HepG2 (cell line): Measurements from ENCODE around the gene LTB4R. TPM values are rescaled to one million over a fixed set of nuclear protein-coding genes. Genes with fewer than 3 reads are reported as not detected.

Experiments
- ARID2 ChIP-seq: sonication (generic); formaldehyde crosslinking; IDR thresholded peaks from 2 replicates; pipeline ENCODE4 v1.8.1; 2022; ENCODE audit warnings: mild to moderate bottlenecking, missing genetic modification reagents, borderline replicate concordance
- CREB3 ChIP-seq: sonication (generic); formaldehyde crosslinking; IDR thresholded peaks from 2 replicates; pipeline ENCODE4 v1.5.0; 2020; ENCODE audit warnings: missing genetic modification reagents
- JUN ChIP-seq: sonication (generic); formaldehyde crosslinking; IDR thresholded peaks from 2 replicates; pipeline ENCODE4 v1.4.0; 2020; ENCODE audit warnings: mild to moderate bottlenecking, missing genetic modification reagents
- KDM2A ChIP-seq: sonication (generic); formaldehyde crosslinking; IDR thresholded peaks from 2 replicates; pipeline ENCODE4 v1.4.0; 2020; ENCODE audit warnings: low read depth, missing genetic modification reagents, borderline replicate concordance
- MAF1 ChIP-seq: sonication (generic); formaldehyde crosslinking; IDR thresholded peaks from 2 replicates; pipeline ENCODE4 v1.5.0; 2020; ENCODE audit warnings: missing genetic modification reagents, borderline replicate concordance
- MBNL3 ChIP-seq: fragments of 250-450 bp; sonication (Bioruptor Pico); conservative IDR thresholded peaks from 2 replicates; pipeline ENCODE4 v1.8.0; 2022; ENCODE audit warnings: mild to moderate bottlenecking, inconsistent platforms
- NAIF1 ChIP-seq: sonication (generic); formaldehyde crosslinking; IDR thresholded peaks from 2 replicates; pipeline ENCODE4 v1.5.0; 2020; ENCODE audit warnings: mild to moderate bottlenecking, missing genetic modification reagents, borderline replicate concordance
- NR1H2 ChIP-seq: sonication (generic); formaldehyde crosslinking; IDR thresholded peaks from 2 replicates; pipeline ENCODE4 v1.8.1; 2022; ENCODE audit warnings: low read depth, missing genetic modification reagents, borderline replicate concordance
- PCBP1 ChIP-seq: fragments of 200-400 bp; formaldehyde crosslinking; IDR thresholded peaks from 2 replicates; pipeline ENCODE4 v1.6.1; 2017; ENCODE audit warnings: mild to moderate bottlenecking, low read depth, low read length, borderline replicate concordance
- POLR2AphosphoS5 ChIP-seq: IDR thresholded peaks from 2 replicates; pipeline ENCODE4 v1.6.1; 2012; ENCODE audit warnings: low read depth, low read length
- PREB ChIP-seq: sonication (generic); formaldehyde crosslinking; IDR thresholded peaks from 2 replicates; pipeline ENCODE4 v1.4.0; 2020; ENCODE audit warnings: missing genetic modification reagents
- SALL1 ChIP-seq: sonication (generic); formaldehyde crosslinking; IDR thresholded peaks from 2 replicates; pipeline ENCODE4 v1.8.0; 2022; ENCODE audit warnings: mild to moderate bottlenecking, missing genetic modification reagents
- TFDP1 ChIP-seq: IDR thresholded peaks from 2 replicates; pipeline ENCODE4 v1.6.1; 2016; ENCODE audit warnings: missing compliant biosample characterization, missing genetic modification reagents, borderline replicate concordance
- ZFP36L1 ChIP-seq: sonication (generic); formaldehyde crosslinking; IDR thresholded peaks from 2 replicates; pipeline ENCODE4 v1.8.0; 2022; ENCODE audit warnings: mild to moderate bottlenecking, missing genetic modification reagents, moderate library complexity
- ZNF24 ChIP-seq: fragments of 450-650 bp; IDR thresholded peaks from 2 replicates; pipeline ENCODE4 v1.6.1; 2017; ENCODE audit warnings: antibody characterized with exemption, mild to moderate bottlenecking
- ZNF317 ChIP-seq: sonication (generic); formaldehyde crosslinking; IDR thresholded peaks from 2 replicates; pipeline ENCODE4 v1.5.0; 2020; ENCODE audit warnings: mild to moderate bottlenecking, missing genetic modification reagents
- ZNF432 ChIP-seq: sonication (generic); formaldehyde crosslinking; IDR thresholded peaks from 2 replicates; pipeline ENCODE4 v1.5.0; 2020; ENCODE audit warnings: missing genetic modification reagents, mild to moderate bottlenecking, borderline replicate concordance
- ZNF619 ChIP-seq: sonication (generic); formaldehyde crosslinking; IDR thresholded peaks from 2 replicates; pipeline ENCODE4 v1.4.0; 2020; ENCODE audit warnings: mild to moderate bottlenecking, missing genetic modification reagents
- ZNF7 ChIP-seq: IDR thresholded peaks from 2 replicates; pipeline ENCODE4 v1.6.1; 2016; ENCODE audit warnings: missing biosample characterization, missing genetic modification reagents
- ZNF792 ChIP-seq: IDR thresholded peaks from 2 replicates; pipeline ENCODE4 v1.6.1; 2016
- ZSCAN29 ChIP-seq: sonication (generic); formaldehyde crosslinking; conservative IDR thresholded peaks from 2 replicates; pipeline ENCODE4 v1.4.0; 2020; ENCODE audit warnings: mild to moderate bottlenecking, missing genetic modification reagents
- polyA plus RNA-seq, 8 experiments: library from polyadenylated mRNA; depleted of rRNA in 3 of 8; stranded (reverse) in 7 of 8; unstranded in 1 of 8; fragments of >200 nt; fragmentation: Illumina TruSeq in 4 of 8; extraction: Trizol in 4 of 8; gene quantifications; 2 replicates each; pipeline versions ENCODE4 v1.2.1 to v1.2.3, GENCODE V29; 2011 to 2016; ENCODE audit warnings: low read depth in 4 of 8, missing spikeins in 1 of 8, mixed read lengths in 1 of 8; ENCODE audit not compliant: insufficient read depth in 1 of 8
- total RNA-seq, 5 experiments: library from RNA; depleted of rRNA; stranded (reverse); fragments of >200 nt; fragmentation: Illumina TruSeq; extraction: Trizol; gene quantifications; 2 replicates each; pipeline ENCODE4 v1.2.3, GENCODE V29; 2016; ENCODE audit warnings: low read depth in 1 of 5
- TF ChIP-seq, protein P1 (sequence below): sonication (generic); formaldehyde crosslinking; IDR thresholded peaks from 2 replicates; pipeline ENCODE4 v1.4.0; 2020; ENCODE audit warnings: missing genetic modification reagents, mild to moderate bottlenecking, borderline replicate concordance

LTB4R gene
- total and polyA plus RNA-seq, 2 of the 13 experiments (the other 11 are each of a cell fraction or from before 2014, with no cell fraction given): 3.2 to 8.2 TPM

GRCh38 chr14:24310265-24310645, 1.0 kb upstream of the LTB4R start (continued):
- 0 out of 2 replicates have a peak, but pooled peaks have one; percentile 31 for TF ChIP-seq JUN
- no peak for TF ChIP-seq PREB (CRISPR knock-in tag)
- TF ChIP-seq ZNF792: no peak
- TF ChIP-seq ZNF619 (CRISPR knock-in tag): no peak
- no peak for TF ChIP-seq ZNF24
- no peak for TF ChIP-seq ZNF432 (CRISPR knock-in tag)
- TF ChIP-seq, protein P1, sequence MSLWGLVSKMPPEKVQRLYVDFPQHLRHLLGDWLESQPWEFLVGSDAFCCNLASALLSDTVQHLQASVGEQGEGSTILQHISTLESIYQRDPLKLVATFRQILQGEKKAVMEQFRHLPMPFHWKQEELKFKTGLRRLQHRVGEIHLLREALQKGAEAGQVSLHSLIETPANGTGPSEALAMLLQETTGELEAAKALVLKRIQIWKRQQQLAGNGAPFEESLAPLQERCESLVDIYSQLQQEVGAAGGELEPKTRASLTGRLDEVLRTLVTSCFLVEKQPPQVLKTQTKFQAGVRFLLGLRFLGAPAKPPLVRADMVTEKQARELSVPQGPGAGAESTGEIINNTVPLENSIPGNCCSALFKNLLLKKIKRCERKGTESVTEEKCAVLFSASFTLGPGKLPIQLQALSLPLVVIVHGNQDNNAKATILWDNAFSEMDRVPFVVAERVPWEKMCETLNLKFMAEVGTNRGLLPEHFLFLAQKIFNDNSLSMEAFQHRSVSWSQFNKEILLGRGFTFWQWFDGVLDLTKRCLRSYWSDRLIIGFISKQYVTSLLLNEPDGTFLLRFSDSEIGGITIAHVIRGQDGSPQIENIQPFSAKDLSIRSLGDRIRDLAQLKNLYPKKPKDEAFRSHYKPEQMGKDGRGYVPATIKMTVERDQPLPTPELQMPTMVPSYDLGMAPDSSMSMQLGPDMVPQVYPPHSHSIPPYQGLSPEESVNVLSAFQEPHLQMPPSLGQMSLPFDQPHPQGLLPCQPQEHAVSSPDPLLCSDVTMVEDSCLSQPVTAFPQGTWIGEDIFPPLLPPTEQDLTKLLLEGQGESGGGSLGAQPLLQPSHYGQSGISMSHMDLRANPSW (CRISPR knock-in tag): no peak
- TF ChIP-seq MBNL3 (CRISPR knock-in tag): no peak
- peak; percentile 40; the same call in 1 of the 2 replicates for TF ChIP-seq SALL1 (CRISPR knock-in tag)
- no peak for TF ChIP-seq NR1H2 (CRISPR knock-in tag)
- no peak for TF ChIP-seq TFDP1
- TF ChIP-seq CREB3: no peak
- TF ChIP-seq ZNF7 (CRISPR knock-in tag): no peak
- no peak for TF ChIP-seq ZNF317 (CRISPR knock-in tag)
- no peak for TF ChIP-seq ZSCAN29 (CRISPR knock-in tag)
- TF ChIP-seq MAF1 (CRISPR knock-in tag): no peak
- TF ChIP-seq ARID2: no peak
- TF ChIP-seq POLR2AphosphoS5: peak; percentile 23; the same call in 1 of the 2 replicates
- TF ChIP-seq NAIF1 (CRISPR knock-in tag): no peak
- no peak for TF ChIP-seq PCBP1
- TF ChIP-seq ZFP36L1: no peak
- TF ChIP-seq KDM2A (CRISPR knock-in tag): no peak
